ENCODE measurements around the gene HPS4. TPM values are rescaled to one million over a fixed set of nuclear protein-coding genes. Genes with fewer than 3 reads are reported as not detected.

Gene HPS4
- total and polyA plus RNA-seq, 10 of the 15 experiments (the other 5 are each of a cell fraction or from before 2014, with no cell fraction given): 11.7 to 36.7 (median 30.8) TPM

- no peak for TF ChIP-seq STAT1 (conservative IDR thresholded peaks at IDR 0.05)
- no peak for TF ChIP-seq ZNF592 (IDR thresholded peaks at IDR 0.05)
- no peak for TF ChIP-seq BCL3 (IDR thresholded peaks at IDR 0.05; ENCODE audit: borderline replicate concordance, insufficient read depth, low read depth, low read length, poor library complexity, severe bottlenecking)
- TF ChIP-seq PAX8 (IDR thresholded peaks at IDR 0.05): no peak
- TF ChIP-seq ELK1 (IDR thresholded peaks at IDR 0.05; ENCODE audit: low read depth, low read length): no peak
- no peak for TF ChIP-seq ETV6 (conservative IDR thresholded peaks at IDR 0.05 in 1 of 2, IDR thresholded peaks at IDR 0.05 in 1 of 2; ENCODE audit: borderline replicate concordance in 1 of 2, low read depth in 1 of 2)
- TF ChIP-seq RCOR1 (conservative IDR thresholded peaks at IDR 0.05; ENCODE audit: low read depth, low read length): no peak
- no peak for TF ChIP-seq NR2F1 (conservative IDR thresholded peaks at IDR 0.05)
- TF ChIP-seq STAT3 (IDR thresholded peaks at IDR 0.05; ENCODE audit: low read depth, low read length): no peak
- no peak for TF ChIP-seq ZSCAN29 (IDR thresholded peaks at IDR 0.05)
- TF ChIP-seq ZNF217 (IDR thresholded peaks at IDR 0.05): no peak
- no peak for TF ChIP-seq POLR2AphosphoS5 (IDR thresholded peaks at IDR 0.05; ENCODE audit: low read length)
- TF ChIP-seq MEF2B (IDR thresholded peaks at IDR 0.05; ENCODE audit: partially characterized antibody, poor library complexity, severe bottlenecking): no peak
- no peak for TF ChIP-seq IRF3 (IDR thresholded peaks at IDR 0.05)
Observed at GRCh38 chr22:26463101-26463661, 20.4 kb downstream of the HPS4 start (continued).

Measured in GM12878 (cell line).